Cardiac septum (tissue), 1 donor: ENCODE measurements around the gene PPFIBP2. TPM values are rescaled to one million over a fixed set of nuclear protein-coding genes. Genes with fewer than 3 reads are reported as not detected.

Source experiments
- DNase-seq: peaks from one replicate; pipeline ENCODE4 v3.0.0-alpha.2; 2020; ENCODE audit warnings: low spot score
- intact Hi-C: fragments of 100-400 bp; cut with DNase I; formaldehyde crosslinking; loops from one replicate; pipeline ENCODE4 v1.14.0; 2022
- total RNA-seq: library from RNA; stranded (reverse); fragmentation: NEBNext Ultra II Directional; extraction: Animal tissue kit (Norgen Biotek cat#: 25700); gene quantifications from one replicate; pipeline ENCODE4 v1.2.1, GENCODE V29; 2021
- donor health status: DM: no; HTN: no; CAD: no.

PPFIBP2 gene
- total RNA-seq, 1 donor from 2014 or later = 14.9 TPM

- intact Hi-C loops = no loop called here
These were observed 157.8 kb downstream of the PPFIBP2 start for GRCh38 chr11:7671347-7672215.

GRCh38 chr11:7672276-7672959, 158.6 kb downstream of the PPFIBP2 start:
- intact Hi-C loops = no loop called here

More at GRCh38 chr11:7671347-7672215, 157.8 kb downstream of the PPFIBP2 start:
- no peak for DNase-seq

GRCh38 chr11:7672960-7673723, 159.3 kb downstream of the PPFIBP2 start, which contains the start of gene CYB5R2:
TSS of gene CYB5R2 (minus strand) at chr11:7673500. CDS start at chr11:7672825, 675 bp downstream.
- intact Hi-C loops = no loop called here
- DNase-seq = peak; percentile 84

More at GRCh38 chr11:7672276-7672959, 158.6 kb downstream of the PPFIBP2 start:
- DNase-seq = no peak

GRCh38 chr11:7673724-7674434, 160.1 kb downstream of the PPFIBP2 start:
- intact Hi-C loops = no loop called here
- no peak for DNase-seq

- intact Hi-C loops = no loop called here
- no peak for DNase-seq
These were observed 161.8 kb downstream of the PPFIBP2 start for GRCh38 chr11:7675631-7676030.

GRCh38 chr11:7677071-7677470, 163.3 kb downstream of the PPFIBP2 start:
- intact Hi-C loops = no loop called here
- no peak for DNase-seq

GRCh38 chr11:7677796-7678201, 164.0 kb downstream of the PPFIBP2 start:
- no peak for DNase-seq
- intact Hi-C loops = no loop called here

GRCh38 chr11:7683571-7683970, 169.8 kb downstream of the PPFIBP2 start:
- DNase-seq = no peak
- intact Hi-C loops = loop anchor here (10.0 kb wide), 1 partner anchor 589 kb away; no protein-coding TSS in a partner anchor

- no peak for DNase-seq
- intact Hi-C loops = loop anchor here (10.0 kb wide), 1 partner anchor 592 kb away; no protein-coding TSS in a partner anchor
These were observed 173.0 kb downstream of the PPFIBP2 start for GRCh38 chr11:7686761-7687160.

- intact Hi-C loops = loop anchor here (10.0 kb wide), 1 partner anchor 593 kb away; no protein-coding TSS in a partner anchor
- no peak for DNase-seq
These were observed 173.6 kb downstream of the PPFIBP2 start for GRCh38 chr11:7687386-7687785.

- intact Hi-C loops = loop anchor here (10.0 kb wide), 1 partner anchor 594 kb away; no protein-coding TSS in a partner anchor
- DNase-seq = no peak
These were observed 174.5 kb downstream of the PPFIBP2 start for GRCh38 chr11:7688238-7688826.

- intact Hi-C loops = loop anchor here (10.0 kb wide), 1 partner anchor 594 kb away; no protein-coding TSS in a partner anchor
- no peak for DNase-seq
These were observed 175.4 kb downstream of the PPFIBP2 start for GRCh38 chr11:7689239-7689638.

- intact Hi-C loops = no loop called here
- no peak for DNase-seq
These were observed 176.8 kb downstream of the PPFIBP2 start for GRCh38 chr11:7690648-7691047.

GRCh38 chr11:7691759-7692350, 178.1 kb downstream of the PPFIBP2 start:
- intact Hi-C loops = no loop called here

GRCh38 chr11:7692426-7692825, 178.6 kb downstream of the PPFIBP2 start:
- intact Hi-C loops = no loop called here

More at GRCh38 chr11:7691759-7692350, 178.1 kb downstream of the PPFIBP2 start:
- DNase-seq = no peak

GRCh38 chr11:7694235-7694634, 180.4 kb downstream of the PPFIBP2 start:
- no peak for DNase-seq
- intact Hi-C loops = no loop called here

More at GRCh38 chr11:7692426-7692825, 178.6 kb downstream of the PPFIBP2 start:
- DNase-seq = no peak

GRCh38 chr11:7696424-7696823, 182.6 kb downstream of the PPFIBP2 start:
- no peak for DNase-seq
- intact Hi-C loops = no loop called here
